GM21723 (cell line): ENCODE data around the gene RPS18.

Experiments used
- ATAC-seq: cut with Tn5 transposase; IDR thresholded peaks from one replicate; pipeline ENCODE4 v1.9.1; 2021; ENCODE audit warnings: mild to moderate bottlenecking, moderate library complexity; ENCODE audit not compliant: unreplicated experiment

RPS18 gene

GRCh38 chr6:33289784-33290315 lies 18.0 kb downstream of the RPS18 start:
- peak; percentile 5 for ATAC-seq

GRCh38 chr6:33290459-33290858 lies 18.6 kb downstream of the RPS18 start:
- no peak for ATAC-seq

- ATAC-seq = no peak
These were observed 21.3 kb downstream of the RPS18 start for GRCh38 chr6:33292996-33293682.

- no peak for ATAC-seq
These were observed 22.4 kb downstream of the RPS18 start for GRCh38 chr6:33294086-33294823.

- no peak for ATAC-seq
These were observed 23.9 kb downstream of the RPS18 start for GRCh38 chr6:33295621-33296369.

GRCh38 chr6:33296797-33297405 lies 25.0 kb downstream of the RPS18 start:
- ATAC-seq = no peak

- no peak for ATAC-seq
These were observed 25.6 kb downstream of the RPS18 start for GRCh38 chr6:33297406-33297955.

- ATAC-seq = peak; percentile 25
These were observed 26.3 kb downstream of the RPS18 start for GRCh38 chr6:33297956-33298772.

- peak; percentile 26 for ATAC-seq
These were observed 26.9 kb downstream of the RPS18 start, which contains the start of gene RGL2 for GRCh38 chr6:33298773-33299236. Gene RGL2, minus strand, starts transcription at chr6:33298942. Its CDS starts 332 bp downstream, at chr6:33298610.

- ATAC-seq = peak; percentile 72
These were observed 27.5 kb downstream of the RPS18 start for GRCh38 chr6:33299237-33299944.

GRCh38 chr6:33301877-33302276 lies 30.0 kb downstream of the RPS18 start:
- no peak for ATAC-seq

GRCh38 chr6:33304216-33304615 lies 32.3 kb downstream of the RPS18 start:
- no peak for ATAC-seq

GRCh38 chr6:33305052-33305451 lies 33.2 kb downstream of the RPS18 start:
- ATAC-seq = no peak

GRCh38 chr6:33306356-33306755 lies 34.5 kb downstream of the RPS18 start:
- no peak for ATAC-seq

- peak; percentile 29 for ATAC-seq
These were observed 40.7 kb downstream of the RPS18 start for GRCh38 chr6:33312361-33313104.

GRCh38 chr6:33313105-33313708 lies 41.3 kb downstream of the RPS18 start:
- no peak for ATAC-seq

GRCh38 chr6:33313709-33314514 lies 42.0 kb downstream of the RPS18 start, which contains the start of gene TAPBP:
Gene TAPBP, minus strand, starts transcription at chr6:33314078. Its CDS starts 37 bp downstream, at chr6:33314041.
- peak; percentile 47 for ATAC-seq
